DMS114 treated with DMSO at 0.1 percent for 48 hours (cell line): ENCODE results near the gene HGFAC.

Source experiments
- DNase-seq: peaks from one replicate; lab custom pipeline; 2025; ENCODE audit not compliant: unreplicated experiment; lab: John Stamatoyannopoulos, UW

Gene HGFAC

GRCh38 chr4:3485011-3485791 is 43.4 kb downstream of the HGFAC start:
- DNase-seq = no peak

GRCh38 chr4:3485886-3486540 is 44.2 kb downstream of the HGFAC start:
- no peak for DNase-seq

GRCh38 chr4:3486541-3487540 is 45.1 kb downstream of the HGFAC start:
- no peak for DNase-seq

GRCh38 chr4:3487861-3488260 is 46.1 kb downstream of the HGFAC start:
- no peak for DNase-seq

- DNase-seq = no peak
Observed at GRCh38 chr4:3488820-3489219, 47.1 kb downstream of the HGFAC start.

- peak; percentile 27 for DNase-seq
Observed at GRCh38 chr4:3489451-3489962, 47.7 kb downstream of the HGFAC start.

GRCh38 chr4:3491681-3492405 is 50.1 kb downstream of the HGFAC start:
- no peak for DNase-seq

- no peak for DNase-seq
Observed at GRCh38 chr4:3492741-3493719, 51.3 kb downstream of the HGFAC start.

- DNase-seq = no peak
Observed at GRCh38 chr4:3493720-3494461, 52.1 kb downstream of the HGFAC start.

- no peak for DNase-seq
Observed at GRCh38 chr4:3494462-3494871, 52.7 kb downstream of the HGFAC start.

- DNase-seq = no peak
Observed at GRCh38 chr4:3495204-3495975, 53.6 kb downstream of the HGFAC start.

GRCh38 chr4:3496021-3496420 is 54.3 kb downstream of the HGFAC start:
- no peak for DNase-seq

- no peak for DNase-seq
Observed at GRCh38 chr4:3497095-3497494, 55.3 kb downstream of the HGFAC start.

- DNase-seq = no peak
Observed at GRCh38 chr4:3497523-3498389, 56.0 kb downstream of the HGFAC start.

- no peak for DNase-seq
Observed at GRCh38 chr4:3498407-3498806, 56.6 kb downstream of the HGFAC start.
